Activated gamma-delta T cell (primary cell): ENCODE measurements around the gene MACROD2.

Experiments used
- DNase-seq: peaks from one replicate; lab custom pipeline; 2025; lab: John Stamatoyannopoulos, UW

Gene MACROD2

GRCh38 chr20:14710951-14711350, 715.6 kb downstream of the MACROD2 start:
- no peak for DNase-seq

GRCh38 chr20:14711652-14712051, 716.3 kb downstream of the MACROD2 start:
- DNase-seq: no peak

- DNase-seq: no peak
These were observed 717.0 kb downstream of the MACROD2 start for GRCh38 chr20:14712302-14712739.

DNA sequence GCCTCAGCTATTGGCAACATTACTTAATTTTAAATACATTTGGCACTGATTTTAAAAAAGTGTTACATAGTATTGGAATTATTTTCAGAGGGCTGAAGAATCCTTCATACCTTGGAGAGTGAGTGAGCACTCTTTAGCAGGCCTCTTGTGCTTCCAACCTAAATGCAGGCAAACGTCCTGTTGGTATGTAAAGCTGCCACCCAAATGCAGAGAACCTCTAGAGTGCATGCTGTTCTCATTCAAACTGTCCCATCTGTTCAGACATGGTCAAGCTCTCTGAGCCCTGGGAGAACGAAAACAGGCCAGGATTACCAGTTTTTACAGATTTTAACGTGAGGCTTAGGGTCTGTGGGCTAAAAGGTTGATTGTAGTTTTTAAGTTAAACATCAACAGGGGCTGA, 720.1 kb downstream of the MACROD2 start:
- DNase-seq: no peak

GRCh38 chr20:14716351-14716801, 721.1 kb downstream of the MACROD2 start:
- no peak for DNase-seq

- no peak for DNase-seq
These were observed 722.1 kb downstream of the MACROD2 start for GRCh38 chr20:14717134-14717999.

DNA sequence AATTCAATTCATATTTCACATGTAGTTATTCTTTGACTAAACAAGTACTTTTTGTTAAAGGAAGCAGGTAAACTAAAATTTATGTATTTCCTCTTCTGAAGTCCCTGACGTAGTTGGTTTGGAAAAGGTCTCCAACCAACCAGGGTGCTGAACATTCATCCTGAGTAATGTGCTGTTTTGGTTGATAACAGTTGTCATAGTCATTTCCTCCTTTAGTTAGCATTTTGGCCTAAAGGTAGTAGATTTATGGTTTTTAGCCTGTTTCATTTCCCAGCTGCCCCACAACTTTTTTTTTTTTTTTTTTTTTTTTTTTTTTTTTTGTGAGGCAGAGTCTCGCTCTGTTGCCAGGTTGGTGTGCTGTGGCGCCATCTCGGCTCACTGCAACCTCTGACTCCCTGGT, 724.9 kb downstream of the MACROD2 start:
- no peak for DNase-seq

DNA sequence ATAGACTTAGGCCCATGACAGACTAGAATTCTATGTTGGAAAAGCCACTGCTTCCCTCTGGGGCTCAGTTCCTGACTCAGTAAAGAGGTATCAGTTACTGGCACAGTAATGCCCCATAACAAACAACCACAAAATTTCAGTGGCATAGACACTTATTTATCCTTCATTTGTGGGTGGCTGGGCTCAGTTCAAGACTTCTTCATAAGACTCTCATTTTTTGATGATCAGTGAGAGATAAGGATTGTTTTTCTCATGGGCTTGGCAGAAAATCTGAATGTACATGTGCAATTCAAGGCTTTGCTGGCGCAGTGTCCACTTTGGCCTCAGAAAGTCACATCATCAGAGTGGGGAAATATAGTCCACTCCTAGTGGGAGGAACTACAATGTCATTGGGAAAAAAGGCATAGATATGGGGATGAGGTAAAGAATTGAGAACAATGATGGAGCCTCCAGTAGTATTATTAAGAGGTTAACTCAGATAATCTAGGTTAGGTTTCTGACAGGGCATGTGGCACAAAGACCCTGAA, 726.7 kb downstream of the MACROD2 start:
- no peak for DNase-seq

GRCh38 chr20:14723614-14724013, 728.3 kb downstream of the MACROD2 start:
- DNase-seq: no peak

DNA sequence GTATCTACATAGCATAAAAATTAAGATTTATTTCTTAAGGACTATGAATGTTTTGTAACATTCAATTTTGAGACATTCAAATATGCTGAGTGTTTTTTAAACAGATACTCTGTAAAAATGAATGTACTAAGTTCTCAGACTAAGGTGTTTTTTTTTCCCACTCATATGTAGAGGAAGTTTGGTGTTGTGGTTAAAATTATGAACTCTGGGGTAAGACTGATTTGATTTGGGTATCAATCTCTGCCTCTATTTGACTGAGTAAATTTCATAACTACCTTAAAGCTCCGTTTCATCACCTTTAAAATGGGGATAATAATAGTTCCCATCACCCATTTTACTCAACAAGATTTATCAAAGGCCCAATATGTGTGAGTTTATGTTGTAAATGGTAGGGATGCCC, 728.7 kb downstream of the MACROD2 start:
- DNase-seq: no peak

- no peak for DNase-seq
These were observed 729.2 kb downstream of the MACROD2 start for GRCh38 chr20:14724468-14724867.

DNA sequence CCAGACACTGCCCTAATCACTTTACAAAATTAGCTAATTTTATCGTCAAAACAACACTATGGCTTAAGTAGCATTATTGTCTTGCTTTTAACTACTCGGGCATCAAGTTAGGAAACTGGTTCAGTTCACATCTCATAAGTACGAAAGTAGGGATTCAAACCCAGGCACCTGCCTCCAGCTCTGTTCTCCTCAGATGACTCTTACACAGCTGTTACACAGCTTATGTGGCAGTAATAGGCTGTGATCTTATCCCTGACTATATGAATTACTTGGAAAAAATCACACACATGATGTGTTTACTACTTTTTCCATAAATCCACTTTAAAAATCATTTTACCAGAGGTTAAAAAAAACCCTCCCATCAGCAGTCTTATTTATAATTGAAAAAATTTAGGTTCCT, 731.3 kb downstream of the MACROD2 start:
- no peak for DNase-seq

- no peak for DNase-seq
These were observed 732.3 kb downstream of the MACROD2 start for GRCh38 chr20:14727485-14728150.

DNA sequence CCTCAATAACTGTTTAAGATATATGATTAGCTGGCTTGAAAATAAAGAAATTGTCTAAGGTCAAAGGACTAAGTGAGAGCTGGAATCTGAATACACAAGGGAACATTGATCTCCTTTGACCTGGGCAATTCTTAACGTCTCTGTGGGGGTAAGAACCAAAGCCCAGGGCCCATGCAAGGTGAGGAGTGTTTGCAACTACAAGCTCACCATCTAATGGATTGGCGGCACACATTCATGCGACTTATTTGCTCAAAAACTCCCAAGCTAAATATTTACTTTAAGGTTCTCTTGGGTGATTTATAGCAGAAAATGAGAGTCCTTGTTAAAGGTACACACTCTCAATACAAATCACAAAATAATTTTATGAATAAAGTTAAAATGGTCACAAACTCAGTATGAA, 734.1 kb downstream of the MACROD2 start:
- DNase-seq: no peak

- no peak for DNase-seq
These were observed 737.0 kb downstream of the MACROD2 start for GRCh38 chr20:14732343-14732742.

GRCh38 chr20:14732996-14733395, 737.7 kb downstream of the MACROD2 start:
- no peak for DNase-seq

GRCh38 chr20:14740380-14740779, 745.1 kb downstream of the MACROD2 start:
- no peak for DNase-seq

DNA sequence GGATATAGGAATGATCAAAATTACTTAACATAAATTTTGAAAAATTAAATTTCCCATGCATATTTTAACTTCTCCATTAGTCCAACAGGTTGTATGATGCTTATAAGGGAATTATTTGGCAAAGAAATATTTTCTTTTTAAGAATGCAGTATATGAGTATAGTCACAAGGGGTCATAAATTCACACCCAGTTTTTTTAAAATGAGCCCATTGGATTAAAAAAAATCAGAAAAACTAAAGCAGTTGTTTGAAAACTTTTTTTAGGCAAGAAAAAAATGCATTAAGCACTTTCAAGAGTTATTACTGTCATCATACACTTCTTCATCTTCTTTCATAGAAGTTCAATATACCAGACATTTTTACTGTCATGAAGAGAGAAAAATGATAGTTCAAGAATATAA, 746.3 kb downstream of the MACROD2 start:
- no peak for DNase-seq

- DNase-seq: no peak
These were observed 749.4 kb downstream of the MACROD2 start for GRCh38 chr20:14744723-14745122.

GRCh38 chr20:14745830-14746229, 750.5 kb downstream of the MACROD2 start:
- DNase-seq: no peak

- DNase-seq: no peak
These were observed 755.9 kb downstream of the MACROD2 start for GRCh38 chr20:14751191-14751590.

DNA sequence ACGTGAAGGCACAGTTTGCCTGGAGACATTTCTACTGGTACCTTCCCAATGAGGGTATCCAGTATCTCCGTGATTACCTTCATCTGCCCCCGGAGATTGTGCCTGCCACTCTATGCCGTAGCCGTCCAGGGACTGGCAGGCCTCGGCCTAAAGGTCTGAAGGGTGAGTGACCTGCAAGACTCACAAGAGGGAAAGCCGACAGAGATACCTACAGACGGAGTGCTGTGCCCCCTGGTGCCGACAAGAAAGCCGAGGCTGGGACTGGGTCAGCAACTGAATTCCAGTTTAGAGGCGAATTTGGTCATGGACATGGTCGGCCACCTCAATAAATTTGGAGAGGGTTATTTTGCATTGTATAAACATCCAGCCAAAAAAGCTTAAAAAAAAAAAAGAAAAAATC, 762.4 kb downstream of the MACROD2 start:
- no peak for DNase-seq

- no peak for DNase-seq
These were observed 763.0 kb downstream of the MACROD2 start for GRCh38 chr20:14758356-14758755.
